ENCODE measurements around the gene ITPR3.
"Not testable (repeated sequence)": the region's sequence is repeated elsewhere in the genome, so short reads cannot be mapped to it uniquely, and the experiment has no call there.

Gene ITPR3

GRCh38 chr6:33610779-33611732, 10.1 kb upstream of the ITPR3 start:
- FAIRE-seq (no peak), DNase-seq (ENCODE audit: low spot score) (no peak)

GRCh38 chr6:33613146-33613794, 7.9 kb upstream of the ITPR3 start:
- FAIRE-seq (no peak), DNase-seq (ENCODE audit: low spot score) (peak; percentile 58)

- DNase-seq (ENCODE audit: low spot score) (peak; percentile 63), FAIRE-seq (no peak)
Observed at GRCh38 chr6:33613795-33614168, 7.3 kb upstream of the ITPR3 start.

GRCh38 chr6:33616113-33616512, 5.0 kb upstream of the ITPR3 start:
- FAIRE-seq (no peak), DNase-seq (ENCODE audit: low spot score) (no peak)

- FAIRE-seq (no peak), DNase-seq (ENCODE audit: low spot score) (no peak)
Observed at GRCh38 chr6:33616913-33617312, 4.2 kb upstream of the ITPR3 start.

- no peak for DNase-seq (ENCODE audit: low spot score)
- no peak for FAIRE-seq
Observed at GRCh38 chr6:33619166-33619840, 1.8 kb upstream of the ITPR3 start.

GRCh38 chr6:33620158-33620855, 815 bp upstream of the ITPR3 start:
- DNase-seq (ENCODE audit: low spot score): no peak
- no peak for FAIRE-seq

GRCh38 chr6:33621711-33622388, 728 bp downstream of the ITPR3 start:
- FAIRE-seq: no peak
- peak; percentile 18 for DNase-seq (ENCODE audit: low spot score)

- no peak for DNase-seq (ENCODE audit: low spot score)
- FAIRE-seq: no peak
Observed at GRCh38 chr6:33622456-33623431, 1.6 kb downstream of the ITPR3 start.

- FAIRE-seq (no peak), DNase-seq (ENCODE audit: low spot score) (no peak)
Observed at GRCh38 chr6:33623895-33624381, 2.8 kb downstream of the ITPR3 start.

GRCh38 chr6:33624856-33625255, 3.7 kb downstream of the ITPR3 start:
- no peak for DNase-seq (ENCODE audit: low spot score)
- no peak for FAIRE-seq

GRCh38 chr6:33627876-33628275, 6.8 kb downstream of the ITPR3 start:
- no peak for FAIRE-seq
- DNase-seq (ENCODE audit: low spot score): no peak

GRCh38 chr6:33628401-33628964, 7.4 kb downstream of the ITPR3 start:
- no peak for DNase-seq (ENCODE audit: low spot score)
- FAIRE-seq: no peak

- FAIRE-seq (no peak), DNase-seq (ENCODE audit: low spot score) (no peak)
Observed at GRCh38 chr6:33630014-33630413, 8.9 kb downstream of the ITPR3 start.

- FAIRE-seq; DNase-seq (ENCODE audit: low spot score): not testable (repeated sequence)
Observed at GRCh38 chr6:33631521-33631920, 10.4 kb downstream of the ITPR3 start.

GRCh38 chr6:33631971-33632557, 10.9 kb downstream of the ITPR3 start:
- FAIRE-seq: no peak
- no peak for DNase-seq (ENCODE audit: low spot score)

- FAIRE-seq (no peak), DNase-seq (ENCODE audit: low spot score) (peak; percentile 15)
Observed at GRCh38 chr6:33632558-33633039, 11.5 kb downstream of the ITPR3 start.

GRCh38 chr6:33633084-33633461, 12.0 kb downstream of the ITPR3 start:
- no peak for FAIRE-seq

More at GRCh38 chr6:33633084-33633461, 12.0 kb downstream of the ITPR3 start:
- DNase-seq (ENCODE audit: low spot score): no peak
